GM20431 (cell line): ENCODE results near the gene RMI2.
"Not testable (repeated sequence)": the region's sequence is repeated elsewhere in the genome, so short reads cannot be mapped to it uniquely, and the experiment has no call there.

Source experiments
- in situ Hi-C: fragments of 300-500 bp; cut with MseI, MboI; formaldehyde crosslinking; loops from one replicate; pipeline ENCODE4 v1.15.0; 2020; ENCODE audit warnings: low sequenced_read_pairs; ENCODE audit not compliant: unreplicated experiment

The RMI2 gene

GRCh38 chr16:11350921-11351335 lies 5.7 kb downstream of the RMI2 start:
- in situ Hi-C loops, result no loop called here

GRCh38 chr16:11353158-11353557 lies 7.9 kb downstream of the RMI2 start:
- in situ Hi-C loops, result no loop called here

GRCh38 chr16:11354407-11354732 lies 9.1 kb downstream of the RMI2 start:
- in situ Hi-C loops, result no loop called here

GRCh38 chr16:11354733-11355574 lies 9.7 kb downstream of the RMI2 start:
- in situ Hi-C loops, result no loop called here

- in situ Hi-C loops, result no loop called here
Measured at GRCh38 chr16:11355862-11356261, 10.6 kb downstream of the RMI2 start.

GRCh38 chr16:11356573-11357331 lies 11.5 kb downstream of the RMI2 start:
- in situ Hi-C loops, result no loop called here

- in situ Hi-C loops, result no loop called here
Measured at GRCh38 chr16:11358531-11358930, 13.3 kb downstream of the RMI2 start.

- in situ Hi-C loops, result no loop called here
Measured at GRCh38 chr16:11359370-11359769, 14.1 kb downstream of the RMI2 start.

- in situ Hi-C loops, result loop anchor here (10.0 kb wide), 1 partner anchor 396 kb away; no protein-coding TSS in a partner anchor
Measured at GRCh38 chr16:11360641-11361373, 15.5 kb downstream of the RMI2 start.

GRCh38 chr16:11361701-11362451 lies 16.6 kb downstream of the RMI2 start:
- in situ Hi-C loops, result loop anchor here (10.0 kb wide), 1 partner anchor 397 kb away; no protein-coding TSS in a partner anchor

- in situ Hi-C loops, result loop anchor here (10.0 kb wide), 1 partner anchor 399 kb away; no protein-coding TSS in a partner anchor
Measured at GRCh38 chr16:11363927-11364258, 18.6 kb downstream of the RMI2 start.

- in situ Hi-C loops, result loop anchor here (10.0 kb wide), 1 partner anchor 403 kb away; no protein-coding TSS in a partner anchor
Measured at GRCh38 chr16:11367483-11367906, 22.2 kb downstream of the RMI2 start.

GRCh38 chr16:11370084-11370931 lies 25.0 kb downstream of the RMI2 start:
- in situ Hi-C loops, result no loop called here

GRCh38 chr16:11370932-11371279 lies 25.6 kb downstream of the RMI2 start:
- in situ Hi-C loops, result not testable (repeated sequence)

- in situ Hi-C loops, result no loop called here
Measured at GRCh38 chr16:11372073-11372828, 27.0 kb downstream of the RMI2 start.

GRCh38 chr16:11372829-11373306 lies 27.6 kb downstream of the RMI2 start:
- in situ Hi-C loops, result no loop called here

- in situ Hi-C loops, result no loop called here
Measured at GRCh38 chr16:11374255-11374654, 29.0 kb downstream of the RMI2 start.

GRCh38 chr16:11377154-11377553 lies 31.9 kb downstream of the RMI2 start:
- in situ Hi-C loops, result no loop called here
